ENCODE measurements around the gene LCA5. TPM values are rescaled to one million over a fixed set of nuclear protein-coding genes. Genes with fewer than 3 reads are reported as not detected.

LCA5 gene
- total and polyA plus RNA-seq, 7 donors: 0.23 to 10.7 (median 5.0) TPM

Small RNA genes lying within 50 kb of the gene (small RNA-seq; reads per million reads assigned to genes)
- 0 reads per million in 3 donors for gene DBIP1

Other genes starting within 250 kb of the LCA5 start
- gene SH3BGRL2, start 93.9 kb upstream of the LCA5 start, total RNA-seq: 10 to 100 TPM; 16.0 to 30.6 (median 29.4) TPM
- gene SH3BGRL2, start 93.9 kb upstream of the LCA5 start, polyA plus RNA-seq: 100 to 1,000 TPM in 1 of 3 donors, 10 to 100 TPM in 2; 35.4 to 115 (median 73.9) TPM